ENCODE data around the gene PCDHGA3.

DNA sequence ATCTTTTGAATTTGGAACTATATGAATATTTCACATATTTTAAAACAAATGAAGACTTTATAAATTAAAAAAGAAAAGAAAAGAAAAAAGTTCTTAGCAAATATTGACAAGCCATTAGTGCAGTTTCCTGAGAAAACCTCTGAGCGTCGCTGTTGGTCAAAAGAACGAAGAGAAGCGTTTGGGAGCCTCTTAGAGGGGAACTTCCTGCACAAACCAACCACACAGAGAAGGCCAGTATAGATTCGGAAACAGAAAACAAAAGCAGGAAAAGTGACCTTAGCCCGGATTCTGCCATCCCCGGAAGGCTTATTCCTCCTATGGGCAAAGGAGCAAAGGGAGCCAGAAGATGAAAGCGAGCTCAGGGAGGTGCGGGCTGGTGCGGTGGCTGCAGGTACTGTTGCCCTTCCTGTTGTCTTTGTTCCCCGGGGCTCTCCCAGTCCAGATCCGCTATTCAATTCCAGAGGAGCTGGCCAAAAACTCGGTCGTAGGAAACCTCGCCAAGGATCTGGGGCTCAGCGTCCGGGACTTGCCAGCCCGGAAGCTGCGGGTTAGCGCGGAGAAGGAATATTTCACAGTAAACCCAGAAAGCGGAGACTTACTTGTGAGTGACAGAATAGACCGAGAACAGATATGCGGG lies 16.3 kb downstream of the PCDHGA3 start, which contains the start of gene PCDHGB2:
- no peak for TF ChIP-seq EZH2 (IDR thresholded peaks at IDR 0.05; ENCODE audit: insufficient read depth, poor library complexity, severe bottlenecking)
- no peak for TF ChIP-seq EZH2phosphoT487 (IDR thresholded peaks at IDR 0.05; ENCODE audit: insufficient read depth, low read depth)

Measured in GM23248 (cell line).